Stimulated activated CD4-positive, alpha-beta T cell treated with anti-CD3 and anti-CD28 coated beads, Interleukin-1b, Interleukin-23, amount 100 ng/mL, for 48 hours (primary cell): ENCODE data around the gene SPACDR.
A peak's percentile ranks its signal among the peaks of the same experiment; 100 is the strongest.
"Not testable (repeated sequence)": the region's sequence is repeated elsewhere in the genome, so short reads cannot be mapped to it uniquely, and the experiment has no call there.

ENCODE experiments used
- DNase-seq: peaks from one replicate; pipeline ENCODE4 v3.0.0-alpha.2; 2020

The SPACDR gene, protein sequence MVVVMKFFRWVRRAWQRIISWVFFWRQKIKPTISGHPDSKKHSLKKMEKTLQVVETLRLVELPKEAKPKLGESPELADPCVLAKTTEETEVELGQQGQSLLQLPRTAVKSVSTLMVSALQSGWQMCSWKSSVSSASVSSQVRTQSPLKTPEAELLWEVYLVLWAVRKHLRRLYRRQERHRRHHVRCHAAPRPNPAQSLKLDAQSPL

DNA sequence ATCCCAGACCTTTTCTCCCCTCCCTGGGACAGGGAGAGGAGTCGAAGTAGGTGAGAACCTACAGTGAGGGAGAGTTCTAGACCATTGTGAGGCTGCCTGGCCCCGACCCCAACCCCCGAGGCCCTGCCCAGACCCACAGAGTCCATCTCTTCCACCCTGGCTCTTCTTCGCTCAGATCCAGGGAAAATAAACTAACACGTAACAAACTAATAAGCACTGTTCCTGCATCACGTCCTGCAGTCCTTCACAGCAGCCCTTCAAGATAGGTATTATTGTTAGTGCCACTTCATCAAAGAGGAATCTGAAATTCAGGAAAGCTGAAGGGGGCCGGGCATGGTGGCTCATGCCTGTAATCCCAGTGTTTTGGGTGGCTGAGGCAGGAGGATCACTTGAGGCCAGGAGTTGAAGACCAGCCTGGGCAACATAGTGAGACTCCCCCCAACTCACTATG is at the start of gene SPACDR:
TSS of gene SPACDR (minus strand) at position 51 of the 451 bp plus-strand sequence. CDS start 235 bp downstream, outside the sequence.
- DNase-seq: no peak

DNA sequence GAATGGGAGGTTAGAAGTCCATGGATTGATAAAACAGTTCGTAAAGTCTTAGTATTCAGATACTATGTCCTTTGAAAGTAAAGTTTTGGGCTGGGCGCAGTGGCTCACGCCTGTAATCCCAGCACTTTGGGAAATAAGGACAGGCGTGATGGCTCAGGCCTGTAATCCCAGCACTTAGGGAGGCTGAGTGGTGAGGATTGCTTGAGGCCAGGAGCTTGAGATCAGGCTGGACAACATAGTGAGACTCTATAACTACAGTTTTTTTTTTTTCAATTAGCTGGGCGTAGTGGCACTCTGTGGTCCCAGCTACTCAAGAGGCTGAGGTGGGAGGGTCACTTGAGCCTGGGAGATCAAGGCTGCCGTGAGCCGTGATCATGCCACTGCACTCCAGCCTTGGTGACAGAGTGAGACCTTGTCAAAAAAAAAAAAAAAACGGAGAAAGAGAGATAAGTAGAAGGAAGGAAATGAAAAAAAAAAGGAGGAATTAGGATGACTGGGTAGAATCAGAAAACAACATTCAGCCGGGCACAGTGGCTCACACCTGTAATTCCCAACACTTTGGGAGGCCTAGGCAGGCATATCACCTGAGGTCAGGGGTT is 49.3 kb upstream of the SPACDR start:
- no peak for DNase-seq

DNA sequence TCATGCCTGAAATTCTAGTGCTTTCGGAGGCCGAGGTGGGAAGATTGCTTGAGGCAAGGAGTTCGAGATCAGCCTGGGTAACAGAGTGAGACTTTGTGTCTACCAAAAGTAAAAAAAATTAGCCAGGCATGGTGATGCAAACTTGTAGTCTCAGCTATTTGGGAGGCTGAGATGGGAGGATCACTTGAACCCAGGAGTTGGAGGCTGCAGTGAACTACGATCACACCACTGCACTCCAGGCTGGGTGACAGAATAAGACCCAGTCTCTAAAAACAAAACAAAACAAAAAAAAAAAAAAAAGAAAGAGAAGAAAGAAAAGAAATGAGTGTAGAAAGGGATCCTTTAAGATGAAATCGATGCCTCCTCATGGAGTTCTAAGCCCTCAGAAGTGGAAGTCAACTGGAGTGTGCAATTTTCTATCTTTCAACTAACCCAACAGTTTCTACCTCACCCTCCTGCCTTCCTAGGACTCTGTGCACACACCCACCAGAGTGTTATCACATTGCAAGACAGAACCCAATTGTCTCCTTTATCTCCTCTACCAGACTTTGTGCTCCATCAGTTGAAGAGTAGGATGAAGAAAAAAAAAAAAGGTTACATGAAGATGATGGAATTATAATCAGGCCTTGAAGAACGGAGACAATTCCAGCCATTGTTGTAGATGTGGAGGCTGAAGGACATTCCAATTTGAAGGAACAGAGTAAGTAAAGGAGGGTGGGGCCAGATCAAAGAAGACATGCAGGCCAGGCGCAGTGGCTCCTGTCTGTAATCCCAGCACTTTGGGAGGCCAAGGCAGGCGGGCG is 46.6 kb upstream of the SPACDR start:
- no peak for DNase-seq

DNA sequence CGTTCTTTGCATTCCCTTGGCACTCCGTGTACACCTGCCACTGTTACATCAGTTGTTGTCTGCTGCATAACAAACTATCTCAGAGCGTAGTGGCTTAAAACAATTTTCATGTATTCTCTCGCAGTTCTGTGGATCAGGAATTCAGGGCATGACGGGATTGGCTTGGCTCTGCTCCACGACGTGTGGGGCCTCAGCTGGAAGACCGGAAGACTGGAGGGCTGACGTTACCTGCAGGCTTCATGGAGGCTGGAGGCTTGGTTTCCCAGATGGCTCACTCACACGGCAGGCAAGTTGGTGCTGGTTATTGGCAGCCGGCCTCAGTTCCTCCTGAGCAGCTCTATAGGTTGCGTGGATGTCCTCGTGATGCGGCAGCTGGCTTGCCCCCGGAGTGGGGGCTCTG is 45.2 kb upstream of the SPACDR start:
- no peak for DNase-seq

DNA sequence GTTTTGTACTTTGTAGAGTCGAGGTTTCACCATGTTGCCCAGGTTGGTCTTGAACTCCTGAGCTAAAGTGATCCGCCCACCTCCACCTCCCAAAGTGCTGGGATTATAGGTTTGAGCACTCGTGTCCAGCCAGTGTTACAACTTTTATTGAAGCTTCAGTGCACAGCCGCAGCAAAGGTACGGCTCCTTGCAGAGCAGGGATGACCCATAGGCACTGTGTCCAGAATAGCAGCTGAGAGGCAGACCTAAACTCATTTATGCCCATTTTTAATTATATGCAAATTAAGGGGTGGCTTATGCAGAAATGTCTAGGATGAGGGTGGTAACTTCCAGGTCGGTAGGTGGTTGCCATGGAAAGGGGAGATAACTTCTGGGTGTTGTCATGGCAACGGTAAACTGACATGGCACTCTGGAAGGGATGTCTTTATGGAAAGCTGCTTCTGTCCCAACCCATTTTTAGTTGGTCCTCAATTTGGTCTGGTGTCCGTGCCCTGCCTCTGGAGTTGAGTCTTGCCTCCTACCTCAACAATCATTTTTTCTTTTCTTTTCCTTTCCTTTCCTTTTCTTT is 42.4 kb upstream of the SPACDR start:
- DNase-seq: no peak

GRCh38 chr7:100504887-100505611 is 41.0 kb upstream of the SPACDR start:
- DNase-seq: no peak

- DNase-seq: not testable (repeated sequence)
These were observed 40.0 kb upstream of the SPACDR start for GRCh38 chr7:100504031-100504430.

- DNase-seq: not testable (repeated sequence)
These were observed 36.7 kb upstream of the SPACDR start for GRCh38 chr7:100500743-100501142.

- no peak for DNase-seq
These were observed 32.4 kb upstream of the SPACDR start for GRCh38 chr7:100496509-100496908.

DNA sequence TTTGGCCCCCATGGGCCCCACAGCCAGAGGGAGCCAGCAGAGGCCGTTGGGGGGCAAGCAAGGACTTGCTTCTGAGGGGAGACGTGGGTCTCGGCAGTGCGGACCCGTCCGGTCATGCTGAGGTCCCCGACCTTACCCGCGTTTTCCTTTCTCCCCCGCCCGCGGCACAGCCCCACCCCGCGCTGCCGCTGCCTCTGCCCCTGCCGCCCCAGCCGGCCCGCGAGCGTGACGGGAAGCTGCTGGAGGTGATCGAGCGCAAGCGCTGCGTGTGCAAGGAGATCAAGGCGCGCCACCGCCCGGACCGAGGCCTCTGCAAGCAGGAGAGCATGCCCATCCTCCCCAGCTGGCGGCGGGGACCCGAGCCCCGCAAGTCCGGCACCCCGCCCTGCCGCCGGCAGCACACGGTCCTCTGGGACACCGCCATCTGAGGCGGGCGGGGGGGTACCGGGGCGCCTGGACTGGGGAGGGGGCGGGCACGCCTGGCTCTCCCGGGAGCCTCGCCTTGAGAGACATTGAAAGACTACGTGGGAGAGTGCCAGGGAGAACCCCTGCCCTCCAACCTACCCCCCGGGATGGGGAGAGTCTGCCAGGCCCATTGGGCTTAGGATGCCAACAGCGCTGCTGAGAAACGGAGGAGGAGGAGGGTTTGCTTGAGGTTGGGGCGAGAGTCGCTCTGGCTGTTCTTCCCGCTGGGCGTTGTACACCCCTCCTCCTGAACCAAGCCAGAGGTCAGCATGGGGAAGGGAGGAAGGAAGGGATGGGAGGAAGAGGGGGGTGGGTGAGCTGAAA is 29.6 kb upstream of the SPACDR start:
- DNase-seq: peak; percentile 62

GRCh38 chr7:100492738-100493475 is 28.8 kb upstream of the SPACDR start:
- no peak for DNase-seq

DNA sequence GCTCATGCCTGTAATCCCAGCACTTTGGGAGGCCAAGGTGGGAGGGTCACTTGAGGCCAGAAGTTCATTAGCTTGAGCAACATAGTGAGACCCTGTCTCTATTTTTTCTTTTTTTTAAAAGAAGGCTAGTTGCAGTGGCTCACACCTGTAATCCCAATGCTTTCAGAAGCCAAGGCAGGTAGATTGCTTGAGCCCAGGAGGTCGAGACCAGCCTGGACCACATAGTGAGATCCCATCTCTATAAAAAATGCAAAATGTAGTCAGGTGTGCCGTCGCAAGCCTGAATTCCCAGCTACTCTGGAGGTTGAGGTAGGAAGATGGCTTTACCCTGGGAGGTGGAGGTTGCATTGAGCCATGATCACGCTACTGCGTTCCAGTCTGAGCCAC is 27.1 kb upstream of the SPACDR start:
- DNase-seq: no peak

DNA sequence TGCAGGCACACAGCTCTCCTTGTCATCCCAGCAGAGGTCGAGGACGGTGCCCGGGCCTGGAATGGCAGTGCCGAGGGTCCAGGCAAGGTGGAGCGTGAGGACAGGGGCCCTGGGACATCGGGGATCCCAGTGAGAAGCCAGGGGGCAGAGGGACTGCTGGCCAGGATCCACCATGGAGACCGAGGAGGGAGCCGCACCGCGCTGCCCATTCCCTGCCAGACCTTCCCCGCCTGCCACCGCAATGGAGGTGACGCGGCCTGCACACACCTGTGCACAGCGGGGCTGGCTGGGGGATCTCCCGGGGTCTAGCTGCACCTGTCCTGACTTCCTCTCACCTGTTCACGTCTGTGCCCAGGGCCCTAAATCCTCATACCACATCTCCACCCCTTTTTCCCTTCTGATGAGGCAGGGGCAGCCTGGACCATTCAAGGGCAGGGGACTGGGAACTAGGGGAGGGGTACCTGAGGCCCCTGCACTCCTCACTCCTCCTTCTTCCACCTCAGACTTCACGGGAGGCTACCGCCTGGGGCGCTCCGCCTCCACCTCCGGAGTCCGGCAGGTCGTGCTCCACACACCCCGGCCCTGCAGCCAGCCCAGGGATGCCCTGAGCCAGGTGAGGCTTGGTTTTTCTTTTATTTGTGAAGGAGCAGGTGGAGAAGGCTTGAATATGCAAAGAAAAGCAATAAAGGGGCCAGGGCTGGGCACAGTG is 26.6 kb upstream of the SPACDR start:
- DNase-seq: no peak

GRCh38 chr7:100489824-100490223 is 25.8 kb upstream of the SPACDR start:
- peak; percentile 49 for DNase-seq

DNA sequence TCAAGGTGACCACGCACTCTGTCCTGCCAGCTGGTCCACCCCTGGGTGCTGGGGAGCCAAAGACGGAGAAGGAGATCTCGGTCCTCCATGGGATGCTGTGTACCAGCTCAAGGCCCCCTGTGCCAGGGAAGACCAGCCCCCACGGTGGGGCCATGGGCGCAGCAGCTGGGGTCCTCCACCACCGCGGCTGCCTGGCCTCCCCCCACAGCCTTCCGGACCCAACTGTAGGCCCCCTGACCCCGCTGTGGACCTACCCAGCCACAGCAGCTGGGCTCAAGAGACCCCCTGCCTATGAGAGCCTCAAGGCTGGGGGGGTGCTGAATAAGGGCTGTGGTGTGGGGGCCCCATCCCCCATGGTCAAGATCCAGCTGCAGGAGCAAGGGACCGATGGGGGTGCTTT is 25.1 kb upstream of the SPACDR start:
- no peak for DNase-seq

DNA sequence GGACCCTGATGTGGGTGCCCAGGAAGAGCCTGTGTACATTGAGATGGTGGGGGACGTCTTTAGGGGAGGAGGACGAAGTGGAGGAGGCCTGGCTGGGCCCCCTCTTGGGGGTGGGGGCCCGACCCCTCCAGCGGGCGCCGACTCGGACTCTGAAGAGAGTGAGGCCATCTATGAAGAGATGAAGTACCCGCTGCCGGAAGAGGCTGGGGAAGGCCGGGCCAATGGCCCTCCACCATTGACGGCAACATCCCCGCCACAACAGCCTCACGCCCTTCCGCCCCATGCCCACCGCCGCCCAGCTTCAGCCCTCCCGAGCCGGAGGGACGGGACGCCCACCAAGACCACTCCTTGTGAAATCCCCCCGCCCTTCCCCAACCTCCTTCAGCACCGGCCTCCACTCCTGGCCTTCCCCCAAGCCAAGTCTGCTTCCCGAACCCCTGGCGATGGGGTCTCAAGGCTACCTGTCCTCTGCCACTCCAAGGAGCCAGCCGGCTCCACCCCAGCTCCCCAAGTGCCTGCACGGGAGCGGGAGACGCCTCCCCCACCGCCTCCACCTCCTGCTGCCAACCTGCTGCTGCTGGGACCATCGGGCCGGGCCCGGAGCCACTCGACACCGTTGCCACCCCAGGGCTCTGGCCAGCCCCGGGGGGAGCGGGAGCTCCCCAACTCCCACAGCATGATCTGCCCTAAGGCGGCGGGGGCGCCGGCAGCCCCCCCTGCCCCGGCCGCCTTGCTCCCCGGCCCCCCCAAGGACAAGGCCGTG is 24.5 kb upstream of the SPACDR start:
- no peak for DNase-seq

GRCh38 chr7:100486753-100487446 is 22.8 kb upstream of the SPACDR start:
- DNase-seq: no peak

GRCh38 chr7:100486111-100486636 is 22.1 kb upstream of the SPACDR start:
- no peak for DNase-seq

- no peak for DNase-seq
These were observed 21.4 kb upstream of the SPACDR start for GRCh38 chr7:100485471-100485876.
